ENCODE results near the gene TPM2. TPM values are rescaled to one million over a fixed set of nuclear protein-coding genes. Genes with fewer than 3 reads are reported as not detected.
A peak's percentile ranks its signal among the peaks of the same experiment; 100 is the strongest.

The TPM2 gene
- total RNA-seq, 2 experiments from 2014 or later: 63.1 to 63.5 TPM

GRCh38 chr9:35706951-35707350 is 17.2 kb upstream of the TPM2 start:
- ChIA-PET CTCF (no interaction called here), POLR2A (interaction anchor here (0.5 to 1.4 kb wide), 2 partner anchors 11 to 32 kb away, joined by 3 to 4 read pairs; no protein-coding TSS in a partner anchor)
- no peaks in the 10 kb centered on the region for H3K27me3 ChIP-seq (ENCODE audit: control insufficient read depth in 1 of 2, insufficient read depth in 2 of 2, low read length in 2 of 2)
- intact Hi-C loops (cut with DNase I, micrococcal nuclease): no loop called here
- H3K27ac ChIP-seq (ENCODE audit: low read depth in 1 of 2, low read length in 2 of 2): peak overlapping the region in 1 of 2 donors; percentile 32
- Mint-ChIP-seq H3K9me3 (no peaks in the 10 kb centered on the region), H3K27me3 (no peaks in the 10 kb centered on the region), H3K36me3 (ENCODE audit: low read depth) (peaks cover 17% of the 10 kb centered on the region), H3K4me3 (no peak overlapping the region), H3K4me1 (ENCODE audit: low read depth) (no peaks in the 10 kb centered on the region), H3K27ac (peak overlapping the region; percentile 66)
- no peaks in the 10 kb centered on the region for H3K9me3 ChIP-seq (ENCODE audit: control insufficient read depth in 1 of 2, insufficient read depth in 1 of 2, low read length in 2 of 2)
- TF ChIP-seq CTCF (IDR thresholded peaks at IDR 0.05): no peak
- H3K4me1 ChIP-seq (ENCODE audit: insufficient read depth, low read length): no peaks in the 10 kb centered on the region
- DNase-seq (no peak), ATAC-seq (ENCODE audit: poor library complexity) (no peak)
- no peak overlapping the region for H3K4me3 ChIP-seq (ENCODE audit: low read length)
- H3K36me3 ChIP-seq (ENCODE audit: insufficient read depth, low read length): peaks cover 93% of the 10 kb centered on the region

GRCh38 chr9:35705836-35706430 is 16.2 kb upstream of the TPM2 start:
- POLR2A ChIA-PET: interaction anchor here (1.3 to 1.5 kb wide), 3 partner anchors 10 to 42 kb away, joined by 3 to 4 read pairs (median 3); partner anchors contain the start of gene TLN1
- no peaks in the 10 kb centered on the region for H3K4me1 ChIP-seq (ENCODE audit: insufficient read depth, low read length)
- no peaks in the 10 kb centered on the region for H3K27me3 Mint-ChIP-seq
- no peak overlapping the region for H3K4me3 ChIP-seq (ENCODE audit: low read length)
- no peak overlapping the region for H3K4me3 Mint-ChIP-seq
- CTCF ChIA-PET: no interaction called here
- H3K27ac ChIP-seq (ENCODE audit: low read depth in 1 of 2, low read length in 2 of 2): no peak overlapping the region
- H3K36me3 ChIP-seq (ENCODE audit: insufficient read depth, low read length): peaks cover 93% of the 10 kb centered on the region
- H3K27me3 ChIP-seq (ENCODE audit: control insufficient read depth in 1 of 2, insufficient read depth in 2 of 2, low read length in 2 of 2): no peaks in the 10 kb centered on the region
- no peaks in the 10 kb centered on the region for H3K4me1 Mint-ChIP-seq (ENCODE audit: low read depth)
- no peak for DNase-seq
- H3K36me3 Mint-ChIP-seq (ENCODE audit: low read depth): peaks cover 9% of the 10 kb centered on the region
- no peak for ATAC-seq (ENCODE audit: poor library complexity)
- intact Hi-C loops (cut with DNase I, micrococcal nuclease): no loop called here
- no peaks in the 10 kb centered on the region for H3K9me3 Mint-ChIP-seq
- H3K9me3 ChIP-seq (ENCODE audit: control insufficient read depth in 1 of 2, insufficient read depth in 1 of 2, low read length in 2 of 2): no peaks in the 10 kb centered on the region
- no peak for TF ChIP-seq CTCF (IDR thresholded peaks at IDR 0.05)
- no peak overlapping the region for H3K27ac Mint-ChIP-seq

- Histone ChIP-seq H3K9me3 (ENCODE audit: control insufficient read depth in 1 of 2, insufficient read depth in 1 of 2, low read length in 2 of 2) (no peaks in the 10 kb centered on the region), H3K4me1 (ENCODE audit: insufficient read depth, low read length) (no peaks in the 10 kb centered on the region), H3K27ac (ENCODE audit: low read depth in 1 of 2, low read length in 2 of 2) (no peak overlapping the region), H3K27me3 (ENCODE audit: control insufficient read depth in 1 of 2, insufficient read depth in 2 of 2, low read length in 2 of 2) (no peaks in the 10 kb centered on the region), H3K36me3 (ENCODE audit: insufficient read depth, low read length) (peaks cover 92% of the 10 kb centered on the region), H3K4me3 (ENCODE audit: low read length) (no peak overlapping the region)
- DNase-seq (no peak), ATAC-seq (ENCODE audit: poor library complexity) (no peak)
- no peak overlapping the region for H3K27ac Mint-ChIP-seq
- peaks cover 3% of the 10 kb centered on the region for H3K36me3 Mint-ChIP-seq (ENCODE audit: low read depth)
- no peak overlapping the region for H3K4me3 Mint-ChIP-seq
- no peaks in the 10 kb centered on the region for H3K9me3 Mint-ChIP-seq
- ChIA-PET CTCF (no interaction called here), POLR2A (interaction anchor here (1.3 to 1.5 kb wide), 2 partner anchors 26 to 43 kb away, joined by 3 read pairs; partner anchors contain the start of gene TLN1)
- no peaks in the 10 kb centered on the region for H3K4me1 Mint-ChIP-seq (ENCODE audit: low read depth)
- intact Hi-C loops (cut with DNase I, micrococcal nuclease): no loop called here
- H3K27me3 Mint-ChIP-seq: no peaks in the 10 kb centered on the region
- TF ChIP-seq CTCF (IDR thresholded peaks at IDR 0.05): no peak
These were observed 15.6 kb upstream of the TPM2 start for GRCh38 chr9:35705372-35705771.
